Skeletal muscle tissue (tissue), 4 donors: ENCODE measurements around the gene ADAM12. TPM values are rescaled to one million over a fixed set of nuclear protein-coding genes. Genes with fewer than 3 reads are reported as not detected.

Experiments
- H3K27ac ChIP-seq: one replicate; pipeline ENCODE4 v1.7.0; 2013; ENCODE audit warnings: mild to moderate bottlenecking, low read depth, low read length, inconsistent platforms
- H3K27me3 ChIP-seq, 3 donors: one replicate each; pipeline ENCODE4 v1.7.0; 2013; ENCODE audit warnings: low read length in 3 of 3; ENCODE audit not compliant: control insufficient read depth in 3 of 3, insufficient read depth in 3 of 3
- H3K36me3 ChIP-seq, 3 donors: one replicate each; pipeline ENCODE4 v1.7.0; 2013; ENCODE audit warnings: low read length in 3 of 3; ENCODE audit not compliant: control insufficient read depth in 3 of 3, insufficient read depth in 3 of 3
- H3K4me1 ChIP-seq, 3 donors: one replicate each; pipeline ENCODE4 v1.7.0; 2013; ENCODE audit warnings: low read length in 3 of 3, mild to moderate bottlenecking in 3 of 3; ENCODE audit not compliant: control insufficient read depth in 3 of 3, insufficient read depth in 3 of 3
- H3K4me3 ChIP-seq, 3 donors: one replicate each; pipeline ENCODE4 v1.7.0; 2013; ENCODE audit warnings: low read length in 3 of 3
- H3K9ac ChIP-seq, 3 donors: one replicate each; pipeline ENCODE4 v1.7.0; 2013; ENCODE audit warnings: low read length in 3 of 3, mild to moderate bottlenecking in 3 of 3, moderate library complexity in 2 of 3, low read depth in 1 of 3
- H3K9me3 ChIP-seq, 3 donors: one replicate each; pipeline ENCODE4 v1.7.0; 2013; ENCODE audit warnings: low read length in 3 of 3; ENCODE audit not compliant: control insufficient read depth in 3 of 3
- total RNA-seq: library from RNA; depleted of rRNA; stranded (reverse); fragments of >200 nt; gene quantifications from one replicate; pipeline ENCODE4 v1.2.3, GENCODE V29; 2014
- donor health status: Osteomylitis.

ADAM12 gene
- total RNA-seq, 1 donor from 2014 or later, result 13.0 TPM

DNA sequence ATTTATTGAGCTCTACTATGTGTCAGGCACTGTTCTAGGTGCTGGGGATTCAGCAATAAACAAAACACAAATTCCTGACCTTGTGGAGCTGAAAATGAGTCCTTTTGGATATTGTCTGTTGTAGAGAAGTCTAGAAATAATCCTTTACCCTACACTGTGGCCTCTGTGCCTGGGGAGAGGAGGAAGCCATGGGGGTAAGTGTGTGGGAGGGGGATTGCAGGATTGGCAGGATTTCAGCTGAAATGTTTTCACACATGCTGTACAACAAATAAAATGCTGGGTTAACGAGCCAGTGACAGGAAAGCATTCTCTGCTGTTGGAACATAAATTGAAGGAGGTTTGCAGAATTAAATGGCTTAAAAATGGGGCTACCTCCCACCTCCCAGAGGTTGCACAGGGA is 302.5 kb downstream of the ADAM12 start:
- no peaks in the 10 kb centered on the region for H3K36me3 ChIP-seq
- H3K4me3 ChIP-seq, result no peak overlapping the region
- H3K4me1 ChIP-seq, result peaks cover 0 to 2% (median 0%) of the 10 kb centered on the region in 3 donors
- no peaks in the 10 kb centered on the region for H3K9me3 ChIP-seq
- no peak overlapping the region for H3K27ac ChIP-seq
- no peak overlapping the region for H3K9ac ChIP-seq
- H3K27me3 ChIP-seq, result no peaks in the 10 kb centered on the region

GRCh38 chr10:126084369-126084768 is 303.9 kb downstream of the ADAM12 start:
- Histone ChIP-seq H3K9ac (no peak overlapping the region), H3K27ac (no peak overlapping the region), H3K27me3 (no peaks in the 10 kb centered on the region), H3K4me3 (no peak overlapping the region), H3K9me3 (no peaks in the 10 kb centered on the region), H3K4me1 (peaks cover 0 to 2% (median 0%) of the 10 kb centered on the region in 3 donors), H3K36me3 (no peaks in the 10 kb centered on the region)

- no peaks in the 10 kb centered on the region for H3K36me3 ChIP-seq
- H3K9me3 ChIP-seq, result no peaks in the 10 kb centered on the region
- no peak overlapping the region for H3K4me3 ChIP-seq
- H3K4me1 ChIP-seq, result no peaks in the 10 kb centered on the region
- H3K9ac ChIP-seq, result no peak overlapping the region
- no peaks in the 10 kb centered on the region for H3K27me3 ChIP-seq
- no peak overlapping the region for H3K27ac ChIP-seq
Measured at GRCh38 chr10:126083009-126083408, 305.3 kb downstream of the ADAM12 start.

- H3K9me3 ChIP-seq, result no peaks in the 10 kb centered on the region
- no peak overlapping the region for H3K27ac ChIP-seq
- H3K4me1 ChIP-seq, result no peaks in the 10 kb centered on the region
- no peaks in the 10 kb centered on the region for H3K36me3 ChIP-seq
- H3K4me3 ChIP-seq, result no peak overlapping the region
- no peak overlapping the region for H3K9ac ChIP-seq
- no peaks in the 10 kb centered on the region for H3K27me3 ChIP-seq
Measured at GRCh38 chr10:126081841-126082466, 306.3 kb downstream of the ADAM12 start.

- Histone ChIP-seq H3K9me3 (no peaks in the 10 kb centered on the region), H3K27ac (no peak overlapping the region), H3K4me3 (no peak overlapping the region), H3K4me1 (no peaks in the 10 kb centered on the region), H3K9ac (no peak overlapping the region), H3K27me3 (no peaks in the 10 kb centered on the region), H3K36me3 (no peaks in the 10 kb centered on the region)
Measured at GRCh38 chr10:126080879-126081411, 307.3 kb downstream of the ADAM12 start.

DNA sequence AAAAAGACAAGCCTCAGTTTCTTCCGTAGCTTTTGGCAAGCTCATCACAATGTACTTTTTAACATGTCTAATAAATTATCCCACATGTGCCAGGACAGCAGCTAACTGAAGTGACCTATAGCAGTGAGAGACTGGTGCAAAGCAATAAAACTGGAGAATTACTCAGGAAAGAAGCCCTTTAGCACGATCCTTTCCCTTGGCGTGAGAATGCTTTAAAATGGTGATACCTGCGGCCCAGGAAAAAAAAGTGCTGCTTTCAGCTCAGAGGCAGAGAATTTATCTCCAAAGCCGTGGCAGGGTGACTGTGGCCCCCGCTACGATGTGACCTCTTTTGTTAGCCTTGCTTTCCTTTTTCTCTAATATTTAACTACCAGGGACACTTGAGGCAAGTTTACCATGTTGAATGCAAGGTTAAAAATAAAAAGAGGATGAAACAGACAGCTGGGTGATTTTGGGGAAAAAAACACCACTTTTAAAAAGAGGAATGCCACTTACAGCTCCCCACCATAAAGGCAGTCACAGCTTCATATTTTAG is 307.9 kb downstream of the ADAM12 start:
- Histone ChIP-seq H3K9ac (no peak overlapping the region), H3K27ac (no peak overlapping the region), H3K27me3 (no peaks in the 10 kb centered on the region)

GRCh38 chr10:126075009-126075408 is 313.3 kb downstream of the ADAM12 start:
- Histone ChIP-seq H3K27me3 (no peaks in the 10 kb centered on the region), H3K36me3 (no peaks in the 10 kb centered on the region), H3K4me1 (no peaks in the 10 kb centered on the region), H3K27ac (no peak overlapping the region), H3K9me3 (peaks cover 0 to 2% (median 0%) of the 10 kb centered on the region in 3 donors), H3K9ac (no peak overlapping the region), H3K4me3 (no peak overlapping the region)

More for the DNA sequence above, 307.9 kb downstream of the ADAM12 start:
- no peaks in the 10 kb centered on the region for H3K4me1 ChIP-seq
- H3K9me3 ChIP-seq, result no peaks in the 10 kb centered on the region
- no peak overlapping the region for H3K4me3 ChIP-seq
- no peaks in the 10 kb centered on the region for H3K36me3 ChIP-seq

GRCh38 chr10:126074291-126074690 is 314.0 kb downstream of the ADAM12 start:
- Histone ChIP-seq H3K9ac (no peak overlapping the region), H3K27ac (no peak overlapping the region), H3K27me3 (no peaks in the 10 kb centered on the region)

GRCh38 chr10:126073606-126074005 is 314.7 kb downstream of the ADAM12 start:
- Histone ChIP-seq H3K4me3 (no peak overlapping the region), H3K36me3 (no peaks in the 10 kb centered on the region), H3K27me3 (no peaks in the 10 kb centered on the region), H3K9ac (no peak overlapping the region), H3K4me1 (no peaks in the 10 kb centered on the region), H3K27ac (no peak overlapping the region), H3K9me3 (peaks cover 0 to 2% (median 0%) of the 10 kb centered on the region in 3 donors)

More at GRCh38 chr10:126074291-126074690, 314.0 kb downstream of the ADAM12 start:
- H3K36me3 ChIP-seq, result no peaks in the 10 kb centered on the region
- peaks cover 0 to 2% (median 0%) of the 10 kb centered on the region in 3 donors for H3K9me3 ChIP-seq
- H3K4me3 ChIP-seq, result no peak overlapping the region
- no peaks in the 10 kb centered on the region for H3K4me1 ChIP-seq

- no peaks in the 10 kb centered on the region for H3K4me1 ChIP-seq
- H3K27me3 ChIP-seq, result no peaks in the 10 kb centered on the region
- H3K9me3 ChIP-seq, result peaks cover 0 to 2% (median 0%) of the 10 kb centered on the region in 3 donors
- no peak overlapping the region for H3K9ac ChIP-seq
- H3K4me3 ChIP-seq, result no peak overlapping the region
- H3K27ac ChIP-seq, result no peak overlapping the region
- H3K36me3 ChIP-seq, result no peaks in the 10 kb centered on the region
Measured at GRCh38 chr10:126072622-126073021, 315.7 kb downstream of the ADAM12 start.
